GM23248 (cell line): Measurements from ENCODE around the gene ACTL10.

Source experiments
- EZH2 ChIP-seq: fragments of 200-600 bp; sonication (generic); IDR thresholded peaks from 2 replicates; pipeline ENCODE4 v1.6.1; 2018; ENCODE audit warnings: antibody characterized with exemption, mild to moderate bottlenecking; ENCODE audit not compliant: insufficient read depth, poor library complexity, severe bottlenecking
- EZH2phosphoT487 ChIP-seq: fragments of 200-600 bp; sonication (generic); IDR thresholded peaks from 2 replicates; pipeline ENCODE4 v1.6.1; 2018; ENCODE audit warnings: antibody characterized with exemption, moderate library complexity, mild to moderate bottlenecking, low read depth; ENCODE audit not compliant: insufficient read depth

DNA sequence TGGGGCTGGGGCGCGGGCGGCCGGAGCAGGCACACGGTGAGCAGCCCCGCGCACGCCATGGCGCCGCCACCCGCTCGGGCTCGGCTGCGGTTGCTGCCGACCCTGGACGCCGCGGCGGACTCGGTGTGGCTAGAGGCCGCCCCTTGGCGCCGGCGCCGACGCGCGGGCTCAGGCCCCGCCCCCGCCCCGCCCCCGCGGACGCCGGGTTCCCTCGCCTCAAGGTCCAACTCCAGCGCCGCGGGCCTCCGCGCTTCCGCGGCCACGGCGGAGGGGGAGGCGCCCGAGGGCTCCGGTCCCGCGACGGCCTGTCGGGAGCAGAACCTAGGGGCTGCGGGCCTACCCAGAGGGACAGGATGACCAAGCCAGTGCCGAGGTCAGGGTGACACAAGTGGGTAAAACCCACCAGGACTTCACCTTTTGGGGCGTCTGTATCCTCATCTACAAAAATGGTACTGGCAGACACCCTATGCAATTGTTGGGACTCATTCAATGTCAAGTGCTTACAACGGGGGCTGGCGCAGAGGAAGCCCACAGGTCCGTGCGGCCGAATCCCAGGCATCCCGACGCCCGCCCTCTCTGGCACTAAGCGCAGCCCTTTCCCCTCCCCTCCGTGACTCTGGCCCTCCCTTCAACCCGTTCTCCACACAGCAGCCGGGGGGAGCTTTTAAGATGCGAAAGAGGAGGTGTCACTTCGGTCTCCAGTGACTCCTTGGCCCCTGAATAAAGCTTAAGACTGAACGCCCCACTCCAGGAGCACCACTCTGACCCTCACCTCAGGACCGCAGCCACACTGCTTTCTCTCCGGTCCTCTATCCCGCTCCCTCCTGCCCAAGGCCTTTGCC, 7.8 kb downstream of the ACTL10 start, which contains the start of gene NECAB3:
- no peak for TF ChIP-seq EZH2phosphoT487
- TF ChIP-seq EZH2: no peak
